Upper lobe of right lung (tissue), 1 donor: ENCODE data around the gene SLC2A13. TPM values are rescaled to one million over a fixed set of nuclear protein-coding genes. Genes with fewer than 3 reads are reported as not detected.
A peak's percentile ranks its signal among the peaks of the same experiment; 100 is the strongest.

Source experiments
- ATAC-seq: fragments of 200-7000 bp; cut with Tn5 transposase; one replicate; pipeline ENCODE4 v1.9.1; 2020; ENCODE audit warnings: mild to moderate bottlenecking, moderate library complexity
- DNase-seq: peaks from one replicate; pipeline ENCODE4 v3.0.0-alpha.2; 2020
- H3K27ac ChIP-seq: fragments of 200-600 bp; one replicate; pipeline ENCODE4 v1.8.0; 2022
- H3K27me3 ChIP-seq: fragments of 200-600 bp; one replicate; pipeline ENCODE4 v1.8.0; 2022; ENCODE audit warnings: mild to moderate bottlenecking
- H3K36me3 ChIP-seq: fragments of 200-600 bp; one replicate; pipeline ENCODE4 v1.8.0; 2022
- H3K4me1 ChIP-seq: fragments of 200-600 bp; one replicate; pipeline ENCODE4 v1.8.0; 2022
- H3K4me3 ChIP-seq: fragments of 200-600 bp; one replicate; pipeline ENCODE4 v1.8.0; 2022; ENCODE audit warnings: mild to moderate bottlenecking
- H3K9me3 ChIP-seq: fragments of 200-600 bp; one replicate; pipeline ENCODE4 v1.8.0; 2022
- CTCF ChIP-seq: fragments of 200-600 bp; IDR thresholded peaks from one replicate; pipeline ENCODE4 v1.8.0; 2022; ENCODE audit warnings: antibody characterized with exemption
- intact Hi-C: fragments of 100-400 bp; cut with DNase I; formaldehyde crosslinking; loops from one replicate; pipeline ENCODE4 v1.11.0; 2022
- total RNA-seq: library from RNA; stranded (reverse); fragmentation: NEBNext Ultra II Directional; extraction: Animal tissue kit (Norgen Biotek cat#: 25700); gene quantifications from one replicate; pipeline ENCODE4 v1.2.1, GENCODE V29; 2021
- donor health status: DM: no; HTN: yes; CAD: no; lungs with severe emphysema.

The SLC2A13 gene
- total RNA-seq, 1 donor from 2014 or later: 11.3 TPM

GRCh38 chr12:40012711-40013110, 93.2 kb downstream of the SLC2A13 start:
- H3K27me3 ChIP-seq: no peaks in the 10 kb centered on the region
- no peaks in the 10 kb centered on the region for H3K9me3 ChIP-seq
- no peak overlapping the region for H3K27ac ChIP-seq
- no peak overlapping the region for H3K4me3 ChIP-seq
- intact Hi-C loops: loop anchor here (10.0 kb wide), 1 partner anchor 92 kb away; the partner anchor contains the start of gene SLC2A13
- H3K4me1 ChIP-seq: peaks cover 12% of the 10 kb centered on the region
- no peaks in the 10 kb centered on the region for H3K36me3 ChIP-seq
- no peak for TF ChIP-seq CTCF
- DNase-seq: no peak
- ATAC-seq: no peak

- intact Hi-C loops: loop anchor here (10.0 kb wide), 1 partner anchor 93 kb away; the partner anchor contains the start of gene SLC2A13
- H3K27me3 ChIP-seq: no peaks in the 10 kb centered on the region
- TF ChIP-seq CTCF: no peak
- no peak overlapping the region for H3K27ac ChIP-seq
- ATAC-seq (peak; percentile 39), DNase-seq (no peak)
- H3K4me3 ChIP-seq: peak overlapping the region; percentile 34
- H3K36me3 ChIP-seq: no peaks in the 10 kb centered on the region
- no peaks in the 10 kb centered on the region for H3K9me3 ChIP-seq
- peaks cover 12% of the 10 kb centered on the region for H3K4me1 ChIP-seq
Observed at GRCh38 chr12:40011775-40012129, 94.1 kb downstream of the SLC2A13 start.

- peaks cover 12% of the 10 kb centered on the region for H3K4me1 ChIP-seq
- TF ChIP-seq CTCF: peak; percentile 86
Observed at GRCh38 chr12:40010899-40011774, 94.7 kb downstream of the SLC2A13 start.

GRCh38 chr12:40002178-40003169, 103.4 kb downstream of the SLC2A13 start:
- Histone ChIP-seq H3K27me3 (no peaks in the 10 kb centered on the region), H3K4me1 (no peaks in the 10 kb centered on the region), H3K4me3 (no peak overlapping the region), H3K36me3 (no peaks in the 10 kb centered on the region), H3K9me3 (peaks cover 7% of the 10 kb centered on the region), H3K27ac (no peak overlapping the region)
- no peak for TF ChIP-seq CTCF
- ATAC-seq (no peak), DNase-seq (no peak)
- intact Hi-C loops: no loop called here

More at GRCh38 chr12:40010899-40011774, 94.7 kb downstream of the SLC2A13 start:
- Histone ChIP-seq H3K4me3 (peak overlapping the region; percentile 34), H3K36me3 (no peaks in the 10 kb centered on the region), H3K9me3 (no peaks in the 10 kb centered on the region), H3K27me3 (no peaks in the 10 kb centered on the region), H3K27ac (no peak overlapping the region)
- peak; percentile 97 for ATAC-seq
- intact Hi-C loops: loop anchor here (10.0 kb wide), 1 partner anchor 94 kb away; the partner anchor contains the start of gene SLC2A13
- DNase-seq: no peak

- Histone ChIP-seq H3K36me3 (no peaks in the 10 kb centered on the region), H3K27me3 (no peaks in the 10 kb centered on the region), H3K4me1 (no peaks in the 10 kb centered on the region), H3K27ac (no peak overlapping the region), H3K9me3 (peaks cover 7% of the 10 kb centered on the region), H3K4me3 (no peak overlapping the region)
- no peak for TF ChIP-seq CTCF
- intact Hi-C loops: no loop called here
- DNase-seq: no peak
- ATAC-seq: no peak
Observed at GRCh38 chr12:40001406-40001805, 104.5 kb downstream of the SLC2A13 start.
